GM21786 (cell line): ENCODE results near the gene ETV5.

Experiments used
- ATAC-seq: cut with Tn5 transposase; IDR thresholded peaks from one replicate; pipeline ENCODE4 v1.9.1; 2021; ENCODE audit not compliant: unreplicated experiment

Gene ETV5

DNA sequence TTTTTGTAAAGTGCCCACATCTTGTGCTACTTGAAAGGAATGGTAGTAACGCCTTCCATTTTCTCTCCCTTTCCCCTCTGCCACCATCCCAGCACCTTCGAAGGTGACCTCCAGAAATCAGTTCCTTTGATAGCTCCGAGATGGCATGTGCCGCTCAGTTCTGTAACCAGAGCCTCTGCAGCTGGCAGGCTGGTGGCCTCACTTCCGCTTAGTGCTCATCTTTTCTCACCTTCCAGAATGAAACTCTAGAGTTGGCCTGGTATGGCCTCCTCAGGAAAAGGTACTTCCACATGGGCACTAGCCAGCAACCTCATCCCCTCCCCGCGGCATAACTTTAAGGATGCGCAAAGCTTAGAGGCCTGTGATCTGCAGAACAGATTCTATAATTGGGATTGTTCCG, 38.8 kb downstream of the ETV5 start:
- no peak for ATAC-seq

DNA sequence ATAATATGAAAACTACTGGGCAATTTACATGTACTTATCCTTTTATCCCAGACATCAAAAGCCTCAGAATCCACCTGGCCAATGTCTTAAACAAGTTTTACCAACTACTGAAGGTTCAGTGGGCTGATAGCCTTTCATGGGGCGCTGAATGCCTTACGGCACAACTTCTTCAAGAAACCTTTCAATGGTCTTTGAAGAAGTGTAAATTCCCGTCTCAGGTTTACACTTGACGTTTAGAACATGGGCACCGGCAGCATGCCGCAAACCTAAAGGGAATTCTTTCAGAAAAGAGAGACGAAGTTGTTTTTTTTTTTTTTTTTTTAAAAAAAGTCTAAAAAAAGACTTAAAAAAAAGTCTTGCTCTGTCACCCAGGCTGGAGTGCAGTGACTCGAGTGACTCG, 39.7 kb downstream of the ETV5 start:
- ATAC-seq: no peak

DNA sequence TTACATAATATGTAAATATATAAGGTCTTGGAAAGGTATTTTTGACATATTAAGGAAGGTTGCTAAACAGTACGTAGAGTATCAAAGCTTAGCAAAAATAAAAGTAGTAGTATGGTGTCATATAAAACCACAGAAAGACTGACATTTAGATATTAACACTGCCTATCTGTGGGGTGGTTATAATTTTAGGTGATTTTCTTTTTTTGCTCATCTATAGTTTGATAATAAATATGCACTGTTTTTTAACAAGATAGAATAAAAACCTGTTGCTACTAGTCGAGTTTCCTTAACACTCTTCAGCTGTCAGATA, 40.7 kb downstream of the ETV5 start:
- no peak for ATAC-seq

DNA sequence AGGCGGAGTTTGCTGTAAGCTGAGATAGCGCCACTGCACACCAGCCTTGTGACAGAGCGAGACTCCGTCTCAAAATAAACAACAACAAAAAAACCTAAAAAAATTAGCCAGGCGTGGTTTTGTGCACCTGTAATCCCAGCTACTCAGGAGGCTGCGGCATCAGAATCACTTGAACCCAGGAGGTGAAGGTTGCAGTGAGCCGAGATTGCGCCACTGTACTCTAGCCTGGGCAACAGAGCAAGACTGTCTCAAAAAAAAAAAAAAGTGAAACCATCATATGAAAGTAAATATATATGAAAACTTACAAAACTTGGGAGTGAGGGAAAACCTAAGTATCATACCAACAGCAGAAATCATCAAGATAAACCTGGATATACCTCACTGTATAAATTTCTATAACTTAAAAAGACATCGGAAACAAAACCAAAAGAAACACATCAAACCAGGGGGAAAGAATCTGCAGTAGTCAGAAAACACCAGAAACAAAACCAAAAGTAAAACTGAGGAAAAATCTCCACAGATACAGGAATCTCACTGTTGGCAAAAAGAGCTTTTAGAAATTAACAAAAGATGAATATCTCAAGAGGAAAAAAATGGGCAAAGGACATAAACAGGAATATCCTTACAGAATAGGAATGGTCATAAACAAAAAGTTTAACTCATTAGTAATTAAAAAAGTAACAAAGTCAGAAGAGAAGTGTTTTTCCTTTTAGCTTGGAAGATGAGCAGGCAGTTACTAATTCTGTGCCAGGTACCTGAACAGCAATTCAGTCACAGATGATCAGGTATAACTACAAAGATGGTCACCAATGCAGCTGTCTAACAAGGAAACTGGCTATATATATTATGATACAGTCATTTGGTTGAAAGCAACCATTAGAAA, 41.3 kb downstream of the ETV5 start:
- ATAC-seq: peak; percentile 46

DNA sequence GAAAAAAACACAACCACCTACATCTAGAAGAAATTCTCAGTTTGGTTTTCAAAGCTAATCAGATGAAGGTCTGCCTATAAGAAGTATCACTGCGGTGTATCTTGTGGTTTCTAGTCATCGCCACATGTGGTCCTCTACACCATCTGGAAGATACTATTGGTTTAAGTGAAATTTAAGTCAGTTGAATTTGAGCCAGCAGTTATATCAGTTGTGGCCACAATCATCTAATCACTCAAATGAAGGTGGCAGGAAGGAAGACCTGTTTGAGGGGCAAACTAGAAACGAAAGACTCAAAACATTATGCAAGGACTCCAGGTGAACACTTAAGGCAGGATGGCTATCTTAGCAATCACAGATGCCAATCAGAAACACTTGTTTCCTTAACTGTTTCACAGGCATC, 48.7 kb downstream of the ETV5 start:
- peak; percentile 79 for ATAC-seq

DNA sequence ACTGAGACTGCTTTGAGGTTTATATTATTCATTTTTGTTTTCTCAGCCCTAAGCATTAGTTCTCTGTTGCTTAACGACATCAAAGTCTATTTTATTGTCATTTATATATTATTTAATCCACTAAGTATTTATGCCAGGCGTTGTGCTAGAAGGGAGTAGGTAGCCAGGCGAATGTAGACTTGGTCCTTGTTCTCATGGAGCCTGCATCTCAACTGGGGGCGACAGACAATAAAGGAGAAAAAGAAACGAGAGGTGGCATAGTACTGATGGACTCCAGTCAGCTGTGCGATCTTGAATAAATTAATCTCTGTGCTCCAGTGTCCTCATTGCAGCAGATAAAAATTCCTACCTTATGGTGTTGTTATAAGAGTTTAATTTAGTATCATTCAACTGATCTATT, 49.7 kb downstream of the ETV5 start:
- ATAC-seq: no peak

DNA sequence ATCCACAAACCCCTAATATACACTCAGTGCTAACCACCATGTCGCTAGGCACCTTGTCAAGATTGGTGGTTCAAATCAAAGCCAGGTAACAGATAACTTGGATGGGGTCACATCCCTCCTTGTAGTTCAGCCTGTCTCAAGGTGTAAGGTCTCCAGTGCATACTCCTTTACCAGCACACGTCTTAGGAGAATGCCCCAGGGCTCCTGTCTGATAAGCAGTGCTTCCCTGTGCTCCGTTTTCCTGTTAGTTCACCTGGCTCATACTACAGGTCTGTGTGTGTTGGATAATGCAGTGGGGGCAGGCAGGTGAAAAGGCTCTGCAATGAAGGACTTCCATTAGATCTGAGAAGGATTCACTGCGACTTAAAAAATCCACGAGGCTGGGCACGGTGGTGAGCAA, 50.7 kb downstream of the ETV5 start:
- no peak for ATAC-seq

DNA sequence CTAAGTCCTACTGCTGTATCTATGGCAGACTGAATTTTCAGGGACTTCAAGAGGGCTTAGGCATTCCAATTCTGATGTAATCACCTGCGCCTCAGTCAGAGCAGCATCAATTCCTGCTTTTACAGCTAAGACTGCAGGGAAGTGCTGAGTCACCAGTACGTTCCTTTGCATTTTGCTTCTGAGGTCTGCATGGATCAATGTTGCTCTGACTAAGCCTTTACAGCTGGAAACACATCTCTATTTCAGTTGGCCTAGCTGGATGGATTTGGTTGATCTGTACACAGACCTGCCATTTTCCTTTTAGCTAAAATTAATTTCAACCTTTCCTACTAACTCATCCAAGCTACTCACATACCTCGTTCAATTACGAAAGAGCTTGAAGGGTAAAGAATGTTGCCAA, 51.3 kb downstream of the ETV5 start:
- no peak for ATAC-seq

DNA sequence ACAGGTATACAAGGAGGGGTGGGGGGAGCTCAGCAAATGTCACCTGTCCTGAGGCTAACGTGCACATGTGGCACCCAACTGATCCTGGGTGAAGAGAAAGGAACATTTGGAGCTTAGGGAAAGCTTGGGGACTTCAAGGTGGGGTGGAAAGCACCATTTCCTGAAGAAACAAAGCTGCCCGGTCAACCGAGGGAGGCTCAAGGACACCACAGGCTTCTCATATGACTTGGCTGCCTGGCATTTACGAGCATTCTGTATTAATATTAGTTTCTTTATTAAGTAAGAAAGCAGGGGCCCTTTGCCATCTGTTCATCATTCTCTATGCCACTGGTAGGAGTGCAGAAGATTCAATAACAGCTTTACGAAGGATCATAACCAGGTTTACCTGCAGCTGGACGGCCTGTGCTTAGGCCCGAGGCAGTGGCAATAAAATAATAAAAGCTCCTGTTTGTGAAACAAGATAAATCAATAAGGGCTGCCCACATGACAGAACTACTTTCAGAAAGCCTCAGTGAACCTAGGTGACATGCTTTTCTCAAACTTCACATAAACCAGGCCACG, 54.0 kb downstream of the ETV5 start:
- ATAC-seq: no peak

DNA sequence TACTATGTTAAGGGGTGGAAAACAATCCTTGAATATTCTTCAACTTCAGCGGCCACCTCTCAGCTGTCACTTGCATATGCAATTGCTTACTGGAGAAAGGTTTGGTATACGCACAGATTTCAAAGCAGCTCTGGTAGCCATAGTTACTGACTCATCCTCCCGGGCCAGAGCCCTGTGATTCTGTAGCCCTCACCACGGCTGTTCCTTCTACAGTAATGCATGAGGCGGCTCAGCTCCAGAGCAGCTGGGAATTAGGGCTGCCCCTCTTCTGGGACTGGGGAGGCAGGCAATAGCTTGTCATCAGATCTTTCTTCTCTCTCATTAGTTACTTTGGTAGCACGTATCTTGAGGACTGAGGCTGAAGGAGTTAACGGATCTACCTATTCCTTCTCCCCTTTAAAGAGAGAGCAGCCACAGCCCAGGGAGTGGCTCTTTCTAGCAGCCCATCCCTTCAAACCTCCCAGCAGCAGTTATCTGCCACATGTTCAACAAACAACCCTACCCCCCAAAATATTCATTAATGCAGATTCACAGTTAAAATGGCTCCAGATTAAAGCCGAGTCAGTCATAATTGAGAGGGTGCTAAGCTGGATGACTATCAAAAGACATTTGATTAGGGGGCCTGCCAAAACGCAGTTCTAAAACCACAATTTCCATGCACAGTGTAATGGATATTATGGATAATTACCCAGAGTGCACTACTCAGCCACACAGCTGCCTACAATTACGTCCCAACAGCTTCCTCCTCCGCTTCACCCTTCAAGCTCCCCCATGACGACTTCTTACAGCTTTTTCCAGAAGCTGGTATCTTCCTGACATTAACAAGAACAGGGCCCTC, 54.7 kb downstream of the ETV5 start:
- no peak for ATAC-seq

DNA sequence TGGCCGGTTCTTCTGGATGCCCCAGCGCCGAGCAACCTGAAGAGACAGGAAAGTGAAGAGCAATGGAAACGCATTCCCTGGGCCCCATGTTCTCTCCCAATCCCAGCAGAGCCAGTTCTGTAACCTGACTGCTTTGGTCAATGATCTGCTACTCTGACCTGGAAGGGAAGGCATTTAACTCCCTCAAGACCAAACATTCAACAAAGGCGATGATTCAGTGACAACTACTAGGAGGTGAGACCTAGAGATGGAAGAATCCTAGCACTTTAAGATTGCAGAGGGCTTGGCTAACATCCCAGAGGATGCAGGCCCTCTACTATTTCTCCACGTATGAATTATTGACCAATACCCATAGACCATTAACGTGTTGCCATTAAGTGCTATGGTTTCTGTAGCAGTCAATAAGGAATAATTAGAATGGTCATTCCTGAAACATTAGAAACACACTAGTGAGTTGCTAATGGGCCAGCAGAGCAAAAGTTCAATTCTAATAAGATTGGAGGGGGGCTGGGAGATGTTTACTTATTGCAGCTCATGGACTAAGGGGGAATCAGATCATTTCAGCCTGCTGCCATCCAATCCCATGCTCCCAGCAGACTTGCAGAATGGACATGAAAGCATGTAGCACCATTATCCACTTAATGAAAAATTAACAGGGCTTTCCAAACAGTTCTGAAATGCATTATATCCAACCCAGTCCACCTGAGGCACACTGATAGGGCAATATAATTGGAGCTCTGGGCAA, 56.6 kb downstream of the ETV5 start:
- ATAC-seq: no peak

DNA sequence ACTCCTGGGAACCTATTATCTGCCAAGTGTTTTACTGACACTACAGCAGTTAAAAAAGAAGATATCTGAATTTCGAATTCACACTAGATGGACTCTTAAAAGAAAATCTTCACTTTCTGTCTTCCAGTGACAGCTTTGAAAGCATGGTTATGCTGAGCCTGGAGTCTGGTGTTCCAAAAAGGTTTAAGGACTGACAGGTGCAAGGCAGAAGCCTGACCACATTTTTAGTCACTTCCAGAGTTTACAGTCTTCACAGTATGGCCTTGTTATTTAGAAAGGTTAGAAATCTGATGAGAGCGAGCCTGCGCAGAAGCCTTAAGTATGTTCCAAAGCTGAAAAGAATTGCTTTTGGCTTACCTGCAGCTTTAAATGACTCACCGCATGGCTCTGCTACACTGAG, 59.9 kb downstream of the ETV5 start:
- ATAC-seq: no peak

DNA sequence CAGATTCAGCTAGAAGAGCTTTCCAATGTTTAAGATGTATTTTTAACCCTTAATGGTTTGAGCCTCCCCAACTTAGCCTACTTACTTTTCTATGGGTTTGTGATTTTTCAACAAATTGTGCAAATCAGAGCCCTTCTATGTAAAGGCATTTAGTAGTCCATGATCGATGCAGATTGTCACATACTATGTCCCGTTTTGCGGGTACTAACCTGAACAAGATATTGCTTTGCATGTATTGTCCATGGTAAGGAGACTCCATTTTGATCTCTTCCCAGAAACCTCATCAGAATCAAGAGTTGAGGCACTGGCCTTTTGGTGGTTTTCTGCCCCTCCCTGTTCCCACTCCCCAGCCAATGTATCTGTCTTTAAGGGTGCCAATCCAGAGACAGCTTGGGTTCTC, 60.8 kb downstream of the ETV5 start:
- ATAC-seq: no peak

DNA sequence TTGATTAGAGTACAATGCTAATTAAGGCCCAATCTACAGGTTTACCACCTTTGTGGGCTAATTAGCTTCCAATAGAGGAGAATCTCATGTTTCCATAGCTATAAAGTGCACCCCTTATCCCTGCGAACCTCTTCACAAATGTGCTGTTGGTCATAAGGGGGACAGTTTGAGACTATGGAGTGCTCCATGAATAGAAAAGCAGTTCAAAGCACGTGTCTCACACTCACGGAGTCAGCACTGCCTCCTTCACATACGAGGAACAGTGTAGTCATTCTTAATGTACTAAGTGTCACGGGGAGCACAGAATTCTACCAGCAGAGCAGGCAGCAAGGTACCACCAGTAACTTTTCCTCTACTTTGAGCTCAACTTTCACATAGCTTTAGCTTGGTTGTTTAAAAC, 62.1 kb downstream of the ETV5 start:
- ATAC-seq: no peak

DNA sequence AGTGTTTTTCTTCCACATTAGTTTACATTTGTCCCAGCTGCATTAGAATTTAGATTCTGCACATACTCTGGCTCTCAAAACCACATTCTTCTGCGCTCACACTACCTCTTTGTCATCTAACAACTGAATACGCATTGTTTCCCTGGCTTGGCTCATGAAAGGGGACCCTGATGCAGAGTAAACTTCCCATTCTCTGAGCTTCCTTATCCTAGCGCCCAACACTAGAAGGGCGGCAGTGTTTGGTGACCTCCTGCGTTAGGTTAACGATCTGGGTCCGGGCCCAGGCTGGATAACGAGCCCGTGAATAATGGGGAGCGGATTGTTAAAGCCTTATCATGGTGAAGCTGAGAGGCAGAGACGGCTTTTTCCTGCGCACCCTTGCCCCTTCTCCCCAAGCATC, 63.9 kb downstream of the ETV5 start:
- no peak for ATAC-seq

DNA sequence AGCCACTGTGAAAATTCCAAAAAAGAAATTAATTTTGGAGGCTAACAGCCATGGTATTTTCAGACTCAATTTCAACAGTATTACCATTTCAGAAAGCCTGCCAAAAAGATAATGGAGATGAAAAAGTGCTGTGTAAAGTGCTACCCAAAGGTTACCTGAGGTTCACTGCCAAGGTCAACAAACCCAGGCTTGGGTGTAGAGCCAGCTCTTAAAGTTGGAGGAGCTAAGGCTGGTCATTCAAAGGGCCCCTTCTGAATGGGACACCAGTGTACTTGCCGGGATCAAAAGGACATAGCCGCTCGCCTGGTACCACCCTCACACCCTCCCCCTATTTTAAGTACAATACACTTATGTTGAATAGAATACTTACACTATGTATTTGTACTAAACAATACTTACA, 64.5 kb downstream of the ETV5 start:
- no peak for ATAC-seq

DNA sequence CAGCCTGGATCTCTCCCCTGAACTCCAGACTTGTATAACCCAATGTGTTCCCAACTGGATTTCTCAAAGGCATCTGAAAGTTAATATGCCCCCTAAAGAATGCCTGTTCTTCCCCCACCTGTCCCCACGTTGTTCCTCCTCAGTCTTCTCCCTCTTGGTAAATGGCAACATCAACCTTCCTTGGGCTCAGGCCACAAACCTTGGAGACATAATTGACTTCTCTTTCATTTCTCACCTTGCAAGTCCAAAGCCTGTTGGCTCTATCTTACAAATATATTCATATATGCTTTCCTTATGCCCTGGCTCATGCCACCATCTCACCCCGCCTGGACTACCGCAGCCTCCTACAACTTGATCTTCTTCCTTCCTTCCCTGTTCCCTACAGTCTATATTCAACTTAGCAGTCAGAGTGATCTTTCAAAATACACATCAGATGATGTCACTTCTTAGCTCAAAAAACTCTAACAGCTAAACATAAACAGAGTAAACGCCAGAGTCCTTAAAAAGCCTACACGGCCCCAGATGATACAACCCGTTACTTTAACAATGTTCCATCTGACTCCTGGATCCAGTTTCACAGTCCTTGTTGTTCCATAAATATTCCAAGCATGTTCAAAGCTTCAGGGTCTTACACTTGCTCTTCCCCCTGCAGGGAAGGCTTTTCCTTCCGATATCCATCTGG, 66.2 kb downstream of the ETV5 start:
- no peak for ATAC-seq

DNA sequence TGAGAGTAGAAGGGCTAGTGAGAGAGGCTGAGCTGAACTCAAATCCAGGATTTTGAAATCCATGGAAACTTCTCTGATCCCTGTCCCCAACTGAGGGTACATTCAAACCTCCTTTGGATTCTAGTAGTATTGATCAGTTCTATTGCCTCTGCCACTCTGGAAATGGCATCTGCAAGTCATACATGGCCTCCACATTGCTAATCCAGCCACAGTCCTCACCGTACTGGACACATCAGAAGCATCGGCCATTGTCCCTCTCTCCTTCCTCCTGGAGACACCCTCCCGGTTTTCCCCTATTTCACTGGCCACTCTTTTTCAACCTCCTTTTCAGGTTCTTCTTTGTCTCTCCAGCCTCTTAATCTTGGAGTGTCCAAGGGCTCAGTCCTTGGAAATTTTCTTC, 66.9 kb downstream of the ETV5 start:
- no peak for ATAC-seq

DNA sequence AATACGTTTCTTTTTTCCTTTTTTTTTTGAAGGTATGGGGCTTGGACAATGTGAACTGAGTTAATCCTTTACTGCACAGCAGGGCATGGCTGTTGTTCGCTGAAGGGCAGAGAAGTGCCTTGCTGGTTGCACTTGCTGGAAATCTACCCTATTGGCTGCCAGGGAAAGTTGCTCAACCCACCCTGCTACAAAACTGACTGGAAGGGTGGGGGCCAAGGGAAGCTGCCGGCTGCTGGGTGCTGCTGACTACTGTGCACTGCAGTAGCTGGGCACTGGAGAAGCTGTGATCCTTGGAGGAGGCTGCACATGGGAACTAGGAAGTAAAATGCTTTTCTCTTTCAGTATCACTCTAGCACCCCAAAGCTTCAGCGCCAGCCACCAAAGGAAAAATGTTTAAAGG, 70.5 kb downstream of the ETV5 start:
- ATAC-seq: no peak

DNA sequence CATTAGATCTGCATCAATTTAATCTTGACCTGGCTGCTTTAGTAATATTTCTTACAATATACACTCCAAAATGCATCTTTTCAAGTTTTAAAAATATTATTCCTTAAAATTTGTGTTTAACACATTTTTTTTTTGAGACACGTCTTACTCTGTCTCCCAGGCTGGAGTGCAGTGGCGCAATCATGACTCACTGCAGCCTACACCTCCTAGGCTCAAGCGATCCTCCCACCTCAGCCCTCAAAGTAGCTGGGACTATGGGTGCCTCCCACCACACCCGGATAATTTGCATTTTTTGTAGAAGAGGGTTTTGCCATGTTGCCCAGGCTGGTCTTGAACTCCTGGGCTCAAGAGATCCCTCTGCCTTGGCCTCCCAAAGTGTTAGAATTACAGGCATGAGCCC, 73.6 kb downstream of the ETV5 start:
- no peak for ATAC-seq

DNA sequence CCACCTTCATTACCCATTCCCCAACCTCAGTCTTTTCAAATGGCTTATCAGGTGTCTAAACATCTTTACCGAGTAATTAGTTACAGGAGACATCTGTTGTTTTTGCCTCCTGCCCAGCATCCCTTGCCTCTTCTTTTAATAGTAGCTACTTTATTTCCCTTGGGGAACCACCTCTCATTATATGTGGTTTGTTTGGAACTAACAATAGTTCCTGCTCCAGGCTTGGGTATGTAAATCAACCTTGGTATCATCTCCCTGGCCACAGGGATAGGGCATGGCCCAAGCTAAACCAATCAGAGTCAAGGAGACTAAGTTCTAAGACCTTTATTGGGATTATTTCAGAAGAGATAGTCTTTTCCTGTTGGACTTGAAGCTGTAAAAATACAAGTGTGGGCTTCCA, 76.6 kb downstream of the ETV5 start:
- ATAC-seq: no peak
